COR-L47 (cell line): ENCODE results near the gene CHKA.

Experiments
- DNase-seq: peaks from one replicate; lab custom pipeline; 2025; lab: John Stamatoyannopoulos, UW

CHKA gene

DNA sequence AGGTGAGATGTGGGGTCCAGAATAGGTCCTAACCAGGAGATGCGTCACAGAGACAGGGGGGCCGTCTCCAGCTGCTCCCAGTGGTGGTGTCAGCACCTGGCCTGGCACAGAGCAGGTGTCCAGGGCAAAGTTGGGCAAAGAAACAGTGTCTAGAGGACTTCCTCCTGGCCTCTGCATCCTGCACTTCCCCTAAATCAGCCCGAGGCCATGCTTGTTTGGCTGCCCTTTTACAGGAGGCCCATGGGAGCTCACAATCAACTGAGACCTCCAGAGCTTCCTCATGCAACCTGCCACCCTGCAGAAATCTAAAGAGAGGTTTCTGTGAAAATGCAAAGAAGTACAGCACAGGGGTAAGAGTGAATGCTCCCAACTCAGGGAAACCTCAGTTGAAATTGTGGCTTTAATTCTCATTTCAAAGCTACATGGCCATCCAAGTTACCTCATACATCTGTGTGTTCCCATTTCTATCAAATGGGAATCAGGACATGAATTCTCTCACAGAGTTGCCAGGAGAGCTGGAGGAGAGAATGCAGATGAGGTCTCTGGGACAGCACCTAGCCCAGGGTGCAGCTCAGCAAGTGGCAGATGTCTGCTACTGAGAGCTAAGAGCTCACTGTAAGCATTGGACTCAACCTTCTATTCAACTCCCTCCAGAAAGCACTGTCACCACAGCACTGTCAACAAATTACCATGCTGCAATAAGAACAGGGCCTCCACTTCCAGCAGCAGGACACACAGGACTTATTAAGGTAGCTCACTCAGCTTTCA, 49.7 kb downstream of the CHKA start:
- no peak for DNase-seq

DNA sequence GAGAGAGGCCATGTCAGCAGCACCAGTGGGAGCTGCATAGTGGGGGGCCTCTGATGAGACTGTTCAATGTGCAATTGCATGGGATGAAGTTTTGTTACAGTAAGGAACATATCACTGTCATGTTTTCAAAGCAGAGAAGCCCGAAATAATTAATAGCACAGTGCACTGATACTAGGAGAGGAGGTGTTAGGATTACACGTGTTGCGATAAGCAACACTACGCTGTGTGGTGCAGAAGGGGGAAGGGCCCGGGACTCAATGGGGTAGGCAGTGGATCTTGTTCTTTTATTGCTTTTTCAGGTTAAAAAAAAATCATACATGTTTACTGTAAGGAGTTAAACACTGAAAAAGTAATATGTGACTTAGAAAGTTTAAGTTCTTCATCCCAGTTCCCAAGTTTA, 53.2 kb downstream of the CHKA start:
- no peak for DNase-seq

DNA sequence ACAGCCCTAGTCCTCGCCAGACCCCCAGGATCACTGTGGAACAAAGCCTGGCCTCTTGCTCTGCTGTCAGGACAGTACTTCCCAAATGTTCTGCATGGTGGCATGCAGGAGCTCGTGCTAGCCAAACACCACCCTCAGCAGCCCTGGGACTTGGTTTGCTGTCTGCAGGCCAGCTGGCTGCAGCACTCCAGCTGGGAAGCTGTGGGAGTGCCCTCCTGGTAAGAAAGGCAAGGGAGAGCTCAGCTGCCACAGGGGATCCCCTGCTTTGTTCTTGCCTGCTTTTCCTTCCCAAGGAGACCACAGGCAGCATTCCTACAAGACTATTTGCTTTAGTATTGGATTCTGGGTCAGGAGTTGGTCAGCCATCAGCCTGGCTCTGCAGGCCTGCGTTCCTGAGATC, 54.4 kb downstream of the CHKA start:
- no peak for DNase-seq

DNA sequence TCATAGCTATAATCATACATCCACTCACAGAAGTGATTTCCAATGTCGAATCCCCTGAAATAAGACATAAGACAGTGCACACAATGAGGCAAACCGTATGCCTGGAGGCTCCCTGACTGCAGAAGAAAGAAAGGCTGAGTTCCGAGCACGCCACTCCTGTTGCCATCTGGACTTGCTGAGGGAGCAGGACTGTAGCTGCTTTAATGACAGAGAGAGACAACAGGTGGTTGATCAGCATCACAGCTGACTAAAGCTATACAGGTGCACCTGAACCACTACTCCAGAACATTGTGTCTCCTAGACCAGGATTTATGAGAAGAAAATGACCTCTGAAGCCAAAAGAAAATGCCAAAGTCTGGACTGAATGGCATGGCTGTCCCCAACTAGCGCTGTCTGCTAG, 55.3 kb downstream of the CHKA start:
- no peak for DNase-seq

- DNase-seq = no peak
Measured at GRCh38 chr11:68064926-68065325, 56.3 kb downstream of the CHKA start.

GRCh38 chr11:68061508-68061907, 59.7 kb downstream of the CHKA start:
- no peak for DNase-seq

DNA sequence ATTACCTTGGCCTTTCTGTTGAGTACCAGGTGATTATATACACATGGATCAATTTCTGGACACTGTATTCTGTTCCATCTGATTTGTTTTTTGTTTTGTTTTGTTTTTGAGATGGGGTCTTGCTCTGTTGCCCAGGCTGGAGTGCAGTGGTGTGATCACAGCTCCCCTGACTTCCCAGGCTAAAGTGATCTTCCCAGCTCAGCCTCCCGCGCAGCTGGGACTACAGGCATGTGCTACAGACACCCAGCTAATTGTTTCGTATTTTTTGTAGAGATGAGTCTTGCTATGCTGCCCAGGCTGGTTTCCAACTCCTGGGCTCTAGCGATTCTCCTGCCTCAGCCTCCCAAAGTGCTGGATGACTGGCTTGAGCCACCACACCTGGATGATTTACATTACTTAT, 63.4 kb downstream of the CHKA start:
- no peak for DNase-seq

GRCh38 chr11:68056317-68057285, 64.6 kb downstream of the CHKA start:
- no peak for DNase-seq

DNA sequence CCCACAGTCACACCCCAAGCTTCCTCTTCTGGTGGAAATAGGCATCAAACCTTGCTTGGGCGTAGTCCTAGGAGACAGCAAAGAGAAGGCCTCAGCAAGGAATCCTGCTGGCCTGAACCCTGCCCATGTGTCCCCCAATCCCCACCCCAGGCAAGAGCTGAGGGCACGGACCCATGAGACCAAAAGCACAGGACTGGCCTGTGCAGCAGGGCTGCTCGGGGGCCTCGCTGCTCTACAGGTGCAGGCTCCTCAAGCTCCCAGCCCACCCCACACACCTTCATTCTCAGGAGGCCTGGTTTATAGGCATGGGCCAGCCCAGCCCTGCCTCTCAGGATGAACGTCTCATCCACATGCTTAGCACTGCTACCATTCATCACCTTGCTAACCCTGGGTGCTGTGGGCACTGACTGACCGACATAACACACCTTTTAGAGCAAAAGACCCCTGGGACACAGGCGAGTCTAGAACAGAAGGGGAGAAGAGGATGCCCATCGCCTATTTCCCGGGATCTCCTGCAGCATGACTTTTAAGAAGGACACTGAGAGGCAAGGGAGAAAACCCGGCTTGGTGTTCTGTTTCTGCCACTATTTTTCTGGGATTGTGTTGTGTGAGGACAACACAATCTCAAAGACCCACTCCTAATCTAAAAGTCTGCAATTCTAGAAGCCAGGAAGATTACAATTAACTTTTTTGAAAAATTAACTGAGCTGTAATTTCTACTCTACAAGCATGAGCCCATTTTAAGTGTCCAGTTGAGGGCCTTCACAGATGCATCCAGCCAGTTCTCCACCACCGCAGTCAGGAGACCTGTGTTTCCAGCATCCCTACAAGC, 67.0 kb downstream of the CHKA start:
- no peak for DNase-seq

GRCh38 chr11:68053117-68053516, 68.1 kb downstream of the CHKA start:
- no peak for DNase-seq

GRCh38 chr11:68052137-68052873, 68.9 kb downstream of the CHKA start:
- DNase-seq = no peak

DNA sequence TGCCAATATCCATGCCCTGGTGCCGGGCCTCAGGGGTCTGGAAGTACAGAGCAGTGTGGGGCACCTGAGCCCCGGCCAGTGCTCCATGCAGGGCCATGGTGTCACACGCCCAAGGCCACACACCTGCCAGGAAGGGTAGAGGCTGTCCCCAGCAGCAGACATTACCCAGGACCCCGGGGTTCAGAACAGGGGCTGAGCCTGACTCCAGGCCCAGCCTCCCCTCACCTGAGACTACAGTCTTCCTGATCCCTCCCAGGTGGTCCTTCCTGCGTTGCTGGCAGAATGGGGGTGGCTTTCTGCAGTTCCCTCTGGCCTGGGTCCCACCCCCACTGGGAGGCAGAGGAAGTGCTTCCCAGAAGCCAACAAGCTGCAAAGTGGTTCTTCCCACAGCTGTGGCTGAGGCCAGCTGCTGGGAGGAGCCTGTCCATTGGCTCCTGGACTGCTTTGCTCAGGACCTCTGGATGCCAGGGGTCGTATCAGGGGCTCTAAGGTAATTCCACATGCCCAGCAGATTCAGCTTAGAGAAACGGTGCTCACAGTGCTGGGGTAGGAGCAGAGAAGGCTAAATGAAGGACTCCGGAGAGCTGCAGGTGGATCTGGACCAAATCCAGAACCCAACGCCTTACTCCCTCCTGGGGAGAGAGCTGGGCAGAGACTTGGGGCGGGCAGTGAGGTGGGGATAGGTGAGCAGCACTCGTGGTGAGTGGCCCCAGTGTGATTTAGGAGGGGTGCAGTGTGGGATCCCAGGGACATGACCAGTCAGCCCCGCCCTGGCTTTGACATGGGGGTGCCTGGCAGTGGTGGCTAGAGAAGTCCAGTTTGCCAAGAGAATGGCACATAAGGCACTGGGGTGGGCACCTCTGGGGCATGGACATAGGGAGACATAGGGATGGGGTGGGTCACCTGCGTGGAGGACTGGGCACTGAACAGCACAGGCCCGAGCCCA, 69.7 kb downstream of the CHKA start:
- peak; percentile 60 for DNase-seq

DNA sequence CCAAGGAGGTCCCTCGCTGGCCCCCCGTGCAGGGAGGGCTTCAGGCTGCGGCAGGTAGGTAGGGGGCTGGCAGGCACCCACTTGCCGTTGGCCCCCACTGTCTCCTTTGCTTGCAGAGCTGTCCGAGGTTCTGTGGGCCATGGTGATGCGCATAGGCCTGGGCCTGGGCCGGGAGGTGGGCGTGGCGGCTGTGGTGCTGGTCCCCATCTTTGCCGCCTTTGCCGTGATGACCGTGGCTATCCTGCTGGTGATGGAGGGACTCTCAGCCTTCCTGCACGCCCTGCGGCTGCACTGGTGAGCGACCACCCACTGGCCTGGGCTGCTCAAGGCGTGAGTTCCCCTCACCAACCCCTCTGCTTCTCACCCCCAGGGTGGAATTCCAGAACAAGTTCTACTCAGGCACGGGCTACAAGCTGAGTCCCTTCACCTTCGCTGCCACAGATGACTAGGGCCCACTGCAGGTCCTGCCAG, 70.8 kb downstream of the CHKA start:
- no peak for DNase-seq

DNA sequence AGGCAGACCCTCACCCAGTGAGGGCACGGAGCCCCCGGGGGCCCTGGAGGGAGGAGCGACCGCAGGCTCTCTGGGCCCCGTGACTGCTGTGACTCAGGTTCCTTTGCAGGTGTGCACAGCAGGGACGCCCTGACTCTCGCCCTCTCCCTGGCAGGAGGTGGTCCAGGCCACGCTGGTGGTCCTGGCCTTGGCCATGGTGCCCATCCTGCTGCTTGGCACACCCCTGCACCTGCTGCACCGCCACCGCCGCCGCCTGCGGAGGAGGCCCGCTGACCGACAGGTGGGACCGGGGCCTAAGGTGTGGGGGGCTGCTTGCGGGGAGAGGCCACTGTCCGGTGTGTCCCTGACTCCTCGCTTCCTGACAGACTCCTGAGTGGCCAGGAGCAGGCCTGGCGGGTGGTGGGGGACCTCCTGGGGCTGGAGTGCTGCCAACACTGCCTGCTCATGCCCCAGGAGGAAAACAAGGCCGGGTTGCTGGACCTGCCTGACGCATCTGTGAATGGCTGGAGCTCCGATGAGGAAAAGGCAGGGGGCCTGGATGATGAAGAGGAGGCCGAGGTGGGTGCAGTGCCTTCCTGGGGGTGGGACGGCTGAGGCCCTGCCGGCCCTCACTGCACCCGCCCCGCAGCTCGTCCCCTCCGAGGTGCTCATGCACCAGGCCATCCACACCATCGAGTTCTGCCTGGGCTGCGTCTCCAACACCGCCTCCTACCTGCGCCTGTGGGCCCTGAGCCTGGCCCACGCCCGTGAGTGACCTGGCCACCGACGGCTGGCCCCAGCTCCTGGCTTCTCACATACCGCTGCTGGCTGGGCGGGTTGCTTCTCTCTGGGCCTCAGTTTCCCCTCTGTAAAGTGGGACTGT, 71.4 kb downstream of the CHKA start:
- DNase-seq = peak; percentile 12

DNA sequence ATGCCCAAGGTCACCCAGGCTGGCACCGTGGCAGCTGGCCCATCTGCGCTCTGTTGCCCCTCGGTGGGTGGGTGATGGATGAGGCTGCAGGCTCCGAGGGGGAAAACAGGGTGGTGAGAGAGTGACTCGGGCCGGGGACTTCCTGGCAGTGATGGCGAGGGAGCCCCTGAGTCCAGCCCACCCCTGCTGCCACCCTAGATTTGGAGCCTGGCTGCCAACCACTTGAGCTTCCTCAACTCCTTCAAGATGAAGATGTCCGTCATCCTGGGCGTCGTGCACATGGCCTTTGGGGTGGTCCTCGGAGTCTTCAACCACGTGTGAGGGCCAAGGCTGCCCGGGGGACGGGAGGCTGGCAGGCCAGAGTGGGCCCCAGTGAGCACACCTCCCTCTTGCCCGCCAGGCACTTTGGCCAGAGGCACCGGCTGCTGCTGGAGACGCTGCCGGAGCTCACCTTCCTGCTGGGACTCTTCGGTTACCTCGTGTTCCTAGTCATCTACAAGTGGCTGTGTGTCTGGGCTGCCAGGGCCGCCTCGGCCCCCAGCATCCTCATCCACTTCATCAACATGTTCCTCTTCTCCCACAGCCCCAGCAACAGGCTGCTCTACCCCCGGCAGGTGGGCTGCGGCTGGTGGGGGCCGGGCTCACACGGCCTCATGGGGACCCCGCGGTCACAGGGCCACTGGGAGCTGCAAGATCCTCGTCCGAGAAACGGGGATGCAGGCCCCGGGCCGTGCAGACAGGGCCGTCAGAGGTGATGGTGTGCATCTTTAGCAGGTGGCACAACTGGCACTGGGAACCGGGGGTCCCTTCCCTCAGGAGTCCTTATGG, 72.3 kb downstream of the CHKA start:
- DNase-seq = no peak

- DNase-seq = no peak
Measured at GRCh38 chr11:68047437-68048290, 73.5 kb downstream of the CHKA start.

DNA sequence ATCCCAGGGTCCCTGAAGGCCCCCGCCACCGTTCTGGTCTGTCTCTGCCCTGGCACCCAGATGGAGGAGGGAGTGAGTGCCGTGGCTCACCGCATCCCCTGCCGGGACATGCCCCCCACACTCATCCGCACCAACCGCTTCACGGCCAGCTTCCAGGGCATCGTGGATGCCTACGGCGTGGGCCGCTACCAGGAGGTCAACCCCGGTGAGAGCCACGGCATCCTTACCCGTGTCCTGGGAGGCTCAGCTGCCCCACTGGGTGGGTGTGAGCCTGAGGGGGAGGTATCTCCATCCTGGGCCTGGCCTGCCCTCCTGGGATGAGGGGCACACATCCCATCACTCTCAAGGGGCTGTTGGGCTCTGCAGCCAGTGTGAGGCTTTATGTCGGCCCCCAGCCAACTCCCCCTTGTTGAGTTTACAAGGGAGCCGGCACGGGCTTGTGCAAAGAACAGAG, 76.3 kb downstream of the CHKA start:
- no peak for DNase-seq
